Measurements from ENCODE around the gene STUM.

GRCh38 chr1:226549094-226549936 is 751 bp downstream of the STUM start:
- no peak for TF ChIP-seq CTCF (conservative IDR thresholded peaks at IDR 0.05; ENCODE audit: low read depth in 2 of 2)
- no peak for TF ChIP-seq CREB1 (CRISPR knock-in tag; IDR thresholded peaks at IDR 0.05; ENCODE audit: low read depth)
- TF ChIP-seq EZH2phosphoT487 (IDR thresholded peaks at IDR 0.05; ENCODE audit: unreplicated experiment), result no peak
- TF ChIP-seq EZH2 (IDR thresholded peaks at IDR 0.05; ENCODE audit: low read depth, unreplicated experiment), result peak; percentile 91
- TF ChIP-seq JUNB (IDR thresholded peaks at IDR 0.05; ENCODE audit: unreplicated experiment), result no peak
- no peak for TF ChIP-seq POLR2AphosphoS5 (IDR thresholded peaks at IDR 0.05; ENCODE audit: low read depth)
- no peak for TF ChIP-seq ZNF331 (CRISPR knock-in tag; IDR thresholded peaks at IDR 0.05; ENCODE audit: low read depth)
